OCI-LY1 (cell line): ENCODE measurements around the gene SLC2A9.

Source experiments
- H2AFZ ChIP-seq: fragments of 200-600 bp; sonication (generic), shearing (Covaris generic); 2 replicates; pipeline ENCODE4 v1.6.0; 2014; ENCODE audit warnings: antibody characterized with exemption, mild to moderate bottlenecking, low read length
- H3F3A ChIP-seq: fragments of 200-600 bp; sonication (generic), shearing (Covaris generic); 2 replicates; pipeline ENCODE4 v1.6.0; 2014; ENCODE audit warnings: mild to moderate bottlenecking, antibody characterized with exemption, low read length, moderate library complexity; ENCODE audit not compliant: insufficient read depth
- H3K27ac ChIP-seq: fragments of 200-600 bp; sonication (generic); 2 replicates; pipeline ENCODE4 v1.5.1; 2014; ENCODE audit warnings: low read length, mixed run types, mild to moderate bottlenecking, low read depth; ENCODE audit not compliant: poor library complexity, severe bottlenecking
- H3K27me3 ChIP-seq: fragments of 200-600 bp; sonication (generic); 2 replicates; pipeline ENCODE4 v1.6.0; 2014; ENCODE audit warnings: antibody characterized with exemption, mild to moderate bottlenecking, low read length, moderate library complexity; ENCODE audit not compliant: insufficient read depth
- H3K36me3 ChIP-seq: fragments of 200-600 bp; sonication (generic); 2 replicates; pipeline ENCODE4 v1.6.1; 2014; ENCODE audit warnings: mild to moderate bottlenecking, antibody characterized with exemption, low read length, moderate library complexity, mixed read lengths; ENCODE audit not compliant: insufficient read depth
- H3K4me1 ChIP-seq: fragments of 200-600 bp; sonication (generic); 2 replicates; pipeline ENCODE4 v1.5.1; 2014; ENCODE audit warnings: mild to moderate bottlenecking, low read length, moderate library complexity; ENCODE audit not compliant: insufficient read depth, severe bottlenecking
- H3K4me2 ChIP-seq: fragments of 200-600 bp; sonication (generic), shearing (Covaris generic); 2 replicates; pipeline ENCODE4 v1.6.1; 2014; ENCODE audit warnings: low read length
- H3K4me3 ChIP-seq: fragments of 200-600 bp; sonication (generic); 2 replicates; pipeline ENCODE4 v1.5.1; 2014; ENCODE audit warnings: low read length, low read depth, mild to moderate bottlenecking, mixed read lengths; ENCODE audit not compliant: poor library complexity, severe bottlenecking
- H3K79me2 ChIP-seq: fragments of 200-600 bp; shearing (Covaris generic); 2 replicates; pipeline ENCODE4 v1.6.1; 2016; ENCODE audit warnings: mixed run types, low read length, mixed read lengths; ENCODE audit not compliant: insufficient read depth
- H3K9ac ChIP-seq: fragments of 200-600 bp; sonication (generic), shearing (Covaris generic); 2 replicates; pipeline ENCODE4 v1.6.1; 2014; ENCODE audit warnings: mild to moderate bottlenecking, low read length, mixed read lengths
- H3K9me2 ChIP-seq: fragments of 200-600 bp; sonication (generic), shearing (Covaris generic); 2 replicates; pipeline ENCODE4 v1.6.1; 2014; ENCODE audit warnings: low read depth, mild to moderate bottlenecking, low read length, mixed read lengths
- H3K9me3 ChIP-seq: fragments of 200-600 bp; shearing (Covaris generic); 2 replicates; pipeline ENCODE4 v1.6.1; 2014; ENCODE audit warnings: low read length, mixed read lengths
- H4K20me1 ChIP-seq: fragments of 200-600 bp; sonication (generic), shearing (Covaris generic); 2 replicates; pipeline ENCODE4 v1.6.0; 2016; ENCODE audit warnings: mild to moderate bottlenecking, low read length; ENCODE audit not compliant: insufficient read depth
- EZH2 ChIP-seq: fragments of 200-600 bp; sonication (generic), shearing (Covaris generic); IDR thresholded peaks from 2 replicates; pipeline ENCODE4 v1.8.0; 2017; ENCODE audit warnings: borderline replicate concordance, mixed run types, mild to moderate bottlenecking, antibody characterized with exemption, low read length, moderate library complexity, mixed read lengths
- TF ChIP-seq, protein P1 (sequence below): fragments of 200-600 bp; sonication (generic), shearing (Covaris generic); IDR thresholded peaks from 2 replicates; pipeline ENCODE4 v1.5.1; 2017; ENCODE audit warnings: mild to moderate bottlenecking, antibody characterized with exemption, low read length, moderate library complexity, mixed read lengths

SLC2A9 gene

DNA sequence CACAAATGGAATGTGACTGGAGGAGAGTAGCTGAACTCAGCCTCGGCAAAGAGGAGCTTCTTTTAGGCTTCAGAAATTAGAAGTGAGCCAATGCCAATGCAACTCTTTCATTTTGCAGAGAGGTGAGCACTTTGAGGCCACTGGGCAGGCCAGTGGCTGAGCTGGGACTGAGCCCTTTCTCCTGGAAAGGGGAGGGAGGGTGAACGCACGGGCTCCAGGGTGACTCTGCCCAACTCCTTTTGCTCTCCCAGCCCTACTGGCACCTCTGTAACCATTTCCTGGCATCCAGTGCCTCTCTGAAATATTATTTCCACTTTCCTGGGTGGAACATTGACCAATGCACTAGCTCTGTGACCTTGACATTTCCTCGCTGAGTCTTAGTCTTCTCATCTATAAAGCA lies 88.1 kb downstream of the SLC2A9 start:
- H3K79me2 ChIP-seq = no peaks in the 10 kb centered on the region
- H4K20me1 ChIP-seq = no peaks in the 10 kb centered on the region
- no peaks in the 10 kb centered on the region for H3K9me3 ChIP-seq
- no peak overlapping the region for H3K27ac ChIP-seq
- H3F3A ChIP-seq = no peaks in the 10 kb centered on the region
- no peak overlapping the region for H3K4me3 ChIP-seq
- no peaks in the 10 kb centered on the region for H3K36me3 ChIP-seq
- no peak overlapping the region for H3K4me2 ChIP-seq
- no peaks in the 10 kb centered on the region for H3K9me2 ChIP-seq
- no peak overlapping the region for H2AFZ ChIP-seq
- H3K4me1 ChIP-seq = no peaks in the 10 kb centered on the region
- TF ChIP-seq, protein P1, sequence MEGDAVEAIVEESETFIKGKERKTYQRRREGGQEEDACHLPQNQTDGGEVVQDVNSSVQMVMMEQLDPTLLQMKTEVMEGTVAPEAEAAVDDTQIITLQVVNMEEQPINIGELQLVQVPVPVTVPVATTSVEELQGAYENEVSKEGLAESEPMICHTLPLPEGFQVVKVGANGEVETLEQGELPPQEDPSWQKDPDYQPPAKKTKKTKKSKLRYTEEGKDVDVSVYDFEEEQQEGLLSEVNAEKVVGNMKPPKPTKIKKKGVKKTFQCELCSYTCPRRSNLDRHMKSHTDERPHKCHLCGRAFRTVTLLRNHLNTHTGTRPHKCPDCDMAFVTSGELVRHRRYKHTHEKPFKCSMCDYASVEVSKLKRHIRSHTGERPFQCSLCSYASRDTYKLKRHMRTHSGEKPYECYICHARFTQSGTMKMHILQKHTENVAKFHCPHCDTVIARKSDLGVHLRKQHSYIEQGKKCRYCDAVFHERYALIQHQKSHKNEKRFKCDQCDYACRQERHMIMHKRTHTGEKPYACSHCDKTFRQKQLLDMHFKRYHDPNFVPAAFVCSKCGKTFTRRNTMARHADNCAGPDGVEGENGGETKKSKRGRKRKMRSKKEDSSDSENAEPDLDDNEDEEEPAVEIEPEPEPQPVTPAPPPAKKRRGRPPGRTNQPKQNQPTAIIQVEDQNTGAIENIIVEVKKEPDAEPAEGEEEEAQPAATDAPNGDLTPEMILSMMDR = no peak
- H3K27me3 ChIP-seq = no peaks in the 10 kb centered on the region
- H3K9ac ChIP-seq = no peak overlapping the region

DNA sequence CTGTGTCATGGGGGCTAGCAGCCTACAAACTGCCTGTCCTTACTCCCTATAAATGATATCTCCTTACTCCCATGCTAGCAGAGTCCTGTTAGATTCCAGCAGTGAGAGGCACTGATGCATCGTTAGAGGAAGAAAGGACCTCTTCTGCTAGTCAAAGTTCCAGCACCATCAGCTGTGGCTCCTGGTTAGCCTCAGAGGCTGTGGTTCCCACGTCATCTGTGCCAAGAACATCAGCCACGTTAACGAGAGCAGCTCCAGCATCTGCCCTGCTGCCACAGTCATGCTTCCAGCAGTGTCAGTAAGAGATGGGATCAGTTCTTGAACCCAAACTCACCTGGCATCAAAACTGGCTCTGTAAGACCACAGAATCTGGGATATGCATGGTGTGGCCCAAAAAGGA lies 88.5 kb downstream of the SLC2A9 start:
- no peak overlapping the region for H3K4me2 ChIP-seq
- no peak overlapping the region for H3K4me3 ChIP-seq
- no peaks in the 10 kb centered on the region for H4K20me1 ChIP-seq
- H3K27ac ChIP-seq = no peak overlapping the region
- H3K36me3 ChIP-seq = no peaks in the 10 kb centered on the region
- H3K4me1 ChIP-seq = no peaks in the 10 kb centered on the region
- no peaks in the 10 kb centered on the region for H3K9me2 ChIP-seq
- H3F3A ChIP-seq = no peaks in the 10 kb centered on the region
- no peaks in the 10 kb centered on the region for H3K79me2 ChIP-seq
- no peaks in the 10 kb centered on the region for H3K9me3 ChIP-seq
- no peaks in the 10 kb centered on the region for H3K27me3 ChIP-seq
- H2AFZ ChIP-seq = no peak overlapping the region
- no peak for TF ChIP-seq EZH2
- TF ChIP-seq, protein P1 = no peak
- no peak overlapping the region for H3K9ac ChIP-seq

DNA sequence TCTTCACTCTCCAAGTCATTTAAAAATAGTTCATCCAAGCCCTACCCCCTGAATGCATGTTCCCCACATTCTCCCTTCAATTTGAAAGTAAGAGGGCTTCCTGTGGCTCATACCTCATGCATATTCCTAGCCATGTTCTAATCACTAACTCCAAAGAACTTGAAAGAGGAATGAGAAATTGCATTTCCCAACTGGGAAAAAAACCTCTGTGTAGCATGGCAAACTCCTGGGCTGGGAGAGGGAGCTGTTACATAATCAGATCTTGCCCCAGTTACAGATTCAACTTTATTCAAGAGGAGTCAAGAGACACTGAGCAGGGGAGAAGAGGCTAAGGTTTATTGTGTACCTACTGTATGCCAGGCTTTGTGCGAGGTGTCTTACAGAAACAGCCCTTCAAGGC lies 90.2 kb downstream of the SLC2A9 start:
- Histone ChIP-seq H3F3A (no peaks in the 10 kb centered on the region), H3K36me3 (no peaks in the 10 kb centered on the region), H3K4me2 (no peak overlapping the region), H3K9ac (no peak overlapping the region), H3K4me3 (no peak overlapping the region), H3K9me2 (no peaks in the 10 kb centered on the region), H3K27ac (no peak overlapping the region), H2AFZ (no peak overlapping the region), H4K20me1 (no peaks in the 10 kb centered on the region), H3K79me2 (no peaks in the 10 kb centered on the region), H3K9me3 (no peaks in the 10 kb centered on the region), H3K27me3 (no peaks in the 10 kb centered on the region), H3K4me1 (no peaks in the 10 kb centered on the region)
- TF ChIP-seq, protein P1 = no peak
- no peak for TF ChIP-seq EZH2
